Esophagus muscularis mucosa (tissue), 4 donors: Measurements from ENCODE around the gene MAMDC2. TPM values are rescaled to one million over a fixed set of nuclear protein-coding genes. Genes with fewer than 3 reads are reported as not detected.

Source experiments
- DNase-seq: peaks from one replicate; pipeline ENCODE4 v3.0.0-alpha.2; 2017; ENCODE audit errors: extremely low spot score
- H3K27ac ChIP-seq, 4 donors: fragments of 200-600 bp; sonication (generic); replicated peaks in 1 of 4; 1 replicate in 3 of 4; 2 replicates in 1 of 4; pipeline ENCODE4 v1.5.1; 2016 to 2019; ENCODE audit warnings: mild to moderate bottlenecking in 1 of 4
- H3K27me3 ChIP-seq, 4 donors: fragments of 200-600 bp; sonication (generic); one replicate each; pipeline versions ENCODE4 v1.5.1 to v1.6.0; 2016 to 2019
- H3K36me3 ChIP-seq, 4 donors: fragments of 200-600 bp; sonication (generic); one replicate each; pipeline ENCODE4 v1.5.1; 2016 to 2019
- H3K4me1 ChIP-seq, 4 donors: fragments of 200-600 bp; sonication (generic); one replicate each; pipeline ENCODE4 v1.5.1; 2016 to 2019
- H3K4me3 ChIP-seq, 4 donors: fragments of 200-600 bp; sonication (generic); 1 replicate in 2 of 4; 2 replicates in 2 of 4; pipeline ENCODE4 v1.5.1; 2016 to 2019; ENCODE audit warnings: mild to moderate bottlenecking in 4 of 4, moderate library complexity in 1 of 4
- H3K9me3 ChIP-seq, 4 donors: fragments of 200-600 bp; sonication (generic); 1 replicate in 3 of 4; 2 replicates in 1 of 4; pipeline ENCODE4 v1.5.1; 2016 to 2019
- CTCF ChIP-seq, 3 experiments: fragments of 200-600 bp in 2 of 3; fragments of 450-650 bp in 1 of 3; sonication (generic) in 2 of 3; IDR thresholded peaks; one replicate each; pipeline ENCODE4 v1.5.1; 2017 to 2019; ENCODE audit warnings: antibody characterized with exemption in 3 of 3, mild to moderate bottlenecking in 2 of 3, moderate library complexity in 1 of 3
- EP300 ChIP-seq: sonication (generic); formaldehyde crosslinking; IDR thresholded peaks from one replicate; pipeline ENCODE4 v1.6.1; 2017; ENCODE audit warnings: antibody characterized with exemption
- POLR2A ChIP-seq: fragments of 450-650 bp; IDR thresholded peaks from one replicate; pipeline ENCODE4 v1.6.1; 2017; ENCODE audit warnings: antibody characterized with exemption, moderate library complexity, mild to moderate bottlenecking, low read depth
- POLR2AphosphoS5 ChIP-seq, 2 donors: sonication (generic); formaldehyde crosslinking; IDR thresholded peaks; one replicate each; pipeline ENCODE4 v1.6.1; 2017; ENCODE audit warnings: antibody characterized with exemption in 2 of 2
- WGBS: methylation state at CpG from one replicate; pipeline ENCODE4 v1.1.5; 2018; 5-methylcytosine and 5-hydroxymethylcytosine counted together
- intact Hi-C: fragments of 100-400 bp; cut with DNase I; formaldehyde crosslinking; loops from one replicate; pipeline ENCODE4 v1.15.1; 2023
- total RNA-seq, 4 donors: library from RNA; depleted of rRNA; stranded (reverse); fragments of >200 nt; gene quantifications; one replicate each; pipeline versions ENCODE4 v1.1.0 to v1.2.1, GENCODE V29; 2016

Gene MAMDC2
- total RNA-seq, 4 donors from 2014 or later = 115 to 147 (median 126) TPM

DNA sequence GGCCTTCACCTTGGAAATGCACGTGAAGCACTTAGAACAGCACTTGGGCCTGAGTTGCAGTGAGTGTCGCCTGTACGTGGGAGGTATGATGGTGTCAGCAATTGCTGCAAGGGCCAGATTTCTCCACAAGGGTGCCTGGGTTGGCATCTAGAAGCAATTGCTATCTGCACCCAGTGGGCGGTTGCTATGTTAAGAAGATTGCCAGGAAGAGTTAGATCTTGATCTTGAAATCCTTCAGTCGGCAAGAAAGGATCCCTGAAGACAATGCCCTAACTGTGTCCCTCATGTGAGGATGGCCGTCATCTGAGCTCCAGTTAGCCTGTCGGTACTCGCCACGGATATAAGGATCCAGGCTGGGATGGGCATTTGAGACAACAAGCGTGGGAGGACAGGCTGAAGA, 62.9 kb downstream of the MAMDC2 start:
- no peaks in the 10 kb centered on the region for H3K27me3 ChIP-seq
- no peaks in the 10 kb centered on the region for H3K9me3 ChIP-seq
- WGBS = 95% methylated on average over 10 of the region's 10 CpGs
- H3K27ac ChIP-seq = peak overlapping the region in 3 of 4 donors; percentile 59 to 71 (median 63)
- intact Hi-C loops = no loop called here
- DNase-seq = no peak
- peaks cover 10 to 66% (median 58%) of the 10 kb centered on the region in 4 donors for H3K4me1 ChIP-seq
- TF ChIP-seq POLR2A (no peak), EP300 (no peak), CTCF (IDR thresholded peaks at IDR 0.05) (no peak), POLR2AphosphoS5 (IDR thresholded peaks at IDR 0.05) (no peak)
- peaks cover 0 to 31% (median 14%) of the 10 kb centered on the region in 4 donors for H3K36me3 ChIP-seq
- no peak overlapping the region for H3K4me3 ChIP-seq

DNA sequence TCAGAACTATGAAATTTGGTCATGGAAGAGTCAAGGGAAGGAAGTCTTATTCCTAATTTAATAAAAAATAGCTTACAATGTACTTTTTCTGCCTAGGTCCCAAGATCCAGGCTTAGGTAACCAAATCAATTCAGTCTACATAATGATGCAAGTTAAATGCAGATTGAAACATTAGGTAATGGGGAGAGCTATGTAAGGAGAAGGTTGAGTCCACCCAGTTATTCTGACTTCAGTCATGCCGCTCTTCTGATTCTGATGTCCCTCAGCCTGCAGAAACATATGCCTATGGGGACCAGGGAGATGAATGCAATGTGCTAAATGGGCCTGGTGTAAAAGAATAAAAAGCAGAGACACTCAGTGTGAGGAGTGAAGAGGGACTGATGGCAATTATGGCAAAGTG, 63.9 kb downstream of the MAMDC2 start:
- no peak for TF ChIP-seq EP300
- no peak for TF ChIP-seq CTCF (IDR thresholded peaks at IDR 0.05)
- TF ChIP-seq POLR2A = no peak
- no peak for TF ChIP-seq POLR2AphosphoS5 (IDR thresholded peaks at IDR 0.05)
- no peaks in the 10 kb centered on the region for H3K9me3 ChIP-seq
- peak overlapping the region; percentile 41 to 71 (median 62) for H3K27ac ChIP-seq
- H3K4me1 ChIP-seq = peaks cover 10 to 76% (median 65%) of the 10 kb centered on the region in 4 donors
- 100% methylated on average over 1 of the region's 1 CpG for WGBS
- peaks cover 0 to 41% (median 19%) of the 10 kb centered on the region in 4 donors for H3K36me3 ChIP-seq
- intact Hi-C loops = no loop called here
- DNase-seq = no peak
- H3K27me3 ChIP-seq = no peaks in the 10 kb centered on the region
- H3K4me3 ChIP-seq = no peak overlapping the region

DNA sequence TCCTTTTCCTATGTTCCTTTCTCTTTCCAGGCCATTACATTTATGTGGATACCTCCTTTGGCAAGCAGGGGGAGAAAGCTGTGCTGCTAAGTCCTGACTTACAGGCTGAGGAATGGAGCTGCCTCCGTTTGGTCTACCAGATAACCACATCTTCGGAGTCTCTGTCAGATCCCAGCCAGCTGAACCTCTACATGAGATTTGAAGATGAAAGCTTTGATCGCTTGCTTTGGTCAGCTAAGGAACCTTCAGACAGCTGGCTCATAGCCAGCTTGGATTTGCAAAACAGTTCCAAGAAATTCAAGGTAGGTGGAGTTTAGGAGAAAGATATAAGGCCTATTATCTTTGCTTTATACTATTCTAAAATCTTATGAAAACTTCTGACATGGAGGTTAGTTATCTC, 64.5 kb downstream of the MAMDC2 start:
- H3K4me1 ChIP-seq = peaks cover 10 to 82% (median 70%) of the 10 kb centered on the region in 4 donors
- no peaks in the 10 kb centered on the region for H3K27me3 ChIP-seq
- DNase-seq = no peak
- 76% methylated on average over 3 of the region's 3 CpGs for WGBS
- peak overlapping the region; percentile 41 to 71 (median 62) for H3K27ac ChIP-seq
- intact Hi-C loops = no loop called here
- TF ChIP-seq POLR2AphosphoS5 (IDR thresholded peaks at IDR 0.05) = no peak
- peak in 1 of 3 experiments; percentile 19 for TF ChIP-seq CTCF (IDR thresholded peaks at IDR 0.05)
- H3K9me3 ChIP-seq = no peaks in the 10 kb centered on the region
- no peak overlapping the region for H3K4me3 ChIP-seq
- H3K36me3 ChIP-seq = peaks cover 3 to 47% (median 22%) of the 10 kb centered on the region in 4 donors

GRCh38 chr9:70110194-70111041, 66.8 kb downstream of the MAMDC2 start:
- peaks cover 10 to 80% (median 69%) of the 10 kb centered on the region in 4 donors for H3K4me1 ChIP-seq

More at GRCh38 chr9:70110194-70111041, 66.8 kb downstream of the MAMDC2 start:
- Histone ChIP-seq H3K27me3 (no peaks in the 10 kb centered on the region), H3K4me3 (no peak overlapping the region), H3K27ac (peak overlapping the region; percentile 40 to 71 (median 66)), H3K9me3 (no peaks in the 10 kb centered on the region), H3K36me3 (peaks cover 6 to 69% (median 38%) of the 10 kb centered on the region in 4 donors)
- 44% methylated on average over 6 of the region's 6 CpGs for WGBS
- DNase-seq = peak; percentile 83
- intact Hi-C loops = loop anchor here (1.0 to 5.0 kb wide), 2 partner anchors 68 to 138 kb away; partner anchors contain the start of gene MAMDC2
- TF ChIP-seq EP300 (no peak), POLR2A (no peak), POLR2AphosphoS5 (IDR thresholded peaks at IDR 0.05) (no peak), CTCF (IDR thresholded peaks at IDR 0.05) (no peak)
